Stimulated activated CD8-positive, alpha-beta memory T cell treated with anti-CD3 and anti-CD28 coated beads, Interleukin-15, amount 100 ng/mL, for 24 hours (primary cell): Measurements from ENCODE around the gene URI1.
"Not testable (repeated sequence)": the region's sequence is repeated elsewhere in the genome, so short reads cannot be mapped to it uniquely, and the experiment has no call there.

ENCODE experiments used
- DNase-seq: peaks from one replicate; pipeline ENCODE4 v3.0.0-alpha.2; 2020; ENCODE audit warnings: low read depth

The URI1 gene, protein sequence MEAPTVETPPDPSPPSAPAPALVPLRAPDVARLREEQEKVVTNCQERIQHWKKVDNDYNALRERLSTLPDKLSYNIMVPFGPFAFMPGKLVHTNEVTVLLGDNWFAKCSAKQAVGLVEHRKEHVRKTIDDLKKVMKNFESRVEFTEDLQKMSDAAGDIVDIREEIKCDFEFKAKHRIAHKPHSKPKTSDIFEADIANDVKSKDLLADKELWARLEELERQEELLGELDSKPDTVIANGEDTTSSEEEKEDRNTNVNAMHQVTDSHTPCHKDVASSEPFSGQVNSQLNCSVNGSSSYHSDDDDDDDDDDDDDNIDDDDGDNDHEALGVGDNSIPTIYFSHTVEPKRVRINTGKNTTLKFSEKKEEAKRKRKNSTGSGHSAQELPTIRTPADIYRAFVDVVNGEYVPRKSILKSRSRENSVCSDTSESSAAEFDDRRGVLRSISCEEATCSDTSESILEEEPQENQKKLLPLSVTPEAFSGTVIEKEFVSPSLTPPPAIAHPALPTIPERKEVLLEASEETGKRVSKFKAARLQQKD

DNA sequence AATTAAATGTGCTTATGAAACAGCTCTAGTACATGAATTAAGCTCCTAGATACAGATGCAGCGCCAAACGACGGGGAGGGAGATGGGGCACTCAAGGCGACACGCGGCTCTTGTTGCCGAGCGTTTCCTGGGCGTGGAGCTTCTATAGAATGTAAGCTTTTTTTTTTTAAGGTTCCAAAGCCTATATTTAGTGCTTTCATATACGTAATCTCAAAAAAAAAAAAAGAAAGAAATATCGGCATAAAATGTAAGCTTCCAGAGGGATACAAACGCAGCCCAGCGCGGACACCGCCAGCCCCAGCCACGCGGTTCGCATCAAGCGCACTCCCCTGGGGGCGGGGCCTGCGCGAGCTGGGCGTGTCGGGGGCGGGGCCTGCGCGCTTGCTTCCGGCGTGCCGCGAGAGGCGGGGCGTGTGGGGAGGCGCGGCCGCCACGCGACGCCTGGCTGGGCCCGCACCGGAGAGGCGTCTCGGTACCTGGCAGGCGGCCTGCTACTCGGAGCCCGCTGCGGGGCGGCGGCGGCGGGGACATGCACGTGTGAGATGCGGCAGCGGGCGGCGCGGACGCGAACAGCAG lies at the start of gene URI1:
Gene URI1, plus strand, starts transcription at position 412 of the 576 bp plus-strand sequence. CDS start 309 bp downstream, outside the sequence.
- peak; percentile 99 for DNase-seq

DNA sequence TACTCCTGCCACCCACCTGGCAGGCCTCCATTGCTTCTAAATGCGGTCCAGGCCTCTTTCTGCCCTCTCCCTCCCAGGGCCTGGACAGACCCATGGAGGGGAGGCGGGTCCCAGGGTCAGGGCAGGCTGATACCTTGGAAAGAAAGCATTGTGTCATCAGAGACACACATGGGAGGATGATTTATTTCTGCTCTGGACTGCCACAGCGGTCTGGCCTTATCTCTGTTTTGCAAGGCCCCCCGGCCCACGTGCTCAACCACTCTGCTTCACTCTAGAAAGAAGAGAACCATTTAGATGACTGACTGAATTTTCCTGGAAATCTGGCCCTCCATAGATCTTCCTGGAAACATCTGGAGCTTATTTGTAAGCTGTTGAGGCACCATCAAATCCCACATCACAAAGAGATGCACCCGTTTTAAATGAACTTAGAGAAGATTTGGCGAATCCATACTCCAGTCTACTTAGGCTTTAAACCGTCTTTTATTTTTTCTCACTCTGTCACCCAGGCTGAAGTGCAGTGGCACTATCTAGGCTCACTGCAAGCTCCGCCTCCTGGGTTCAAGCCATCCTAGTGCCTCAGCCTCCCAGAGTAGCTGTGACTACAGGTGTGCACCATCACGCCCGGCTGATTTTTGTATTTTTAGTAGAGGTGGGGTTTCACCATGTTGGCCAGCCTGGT lies 48.3 kb upstream of the URI1 start:
- no peak for DNase-seq

DNA sequence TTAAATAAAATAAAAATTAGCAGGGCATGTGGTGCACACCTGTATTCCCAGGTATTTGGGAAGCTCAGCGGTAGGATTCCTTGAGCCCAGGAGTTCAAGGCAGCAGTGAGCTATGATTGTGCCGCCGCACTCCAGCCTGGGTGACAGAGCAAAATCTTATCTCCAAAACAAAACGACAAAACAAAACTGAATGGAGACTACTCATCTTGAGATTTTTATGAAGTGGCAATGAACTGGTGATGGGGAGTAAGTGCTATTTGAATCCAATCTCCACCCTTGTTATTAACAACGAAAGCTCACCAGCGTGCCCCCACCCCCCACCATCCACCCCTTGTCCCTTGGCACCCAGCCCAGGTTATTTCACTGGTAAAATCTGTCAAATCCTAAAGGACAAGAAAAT lies 45.2 kb upstream of the URI1 start:
- DNase-seq, result no peak

DNA sequence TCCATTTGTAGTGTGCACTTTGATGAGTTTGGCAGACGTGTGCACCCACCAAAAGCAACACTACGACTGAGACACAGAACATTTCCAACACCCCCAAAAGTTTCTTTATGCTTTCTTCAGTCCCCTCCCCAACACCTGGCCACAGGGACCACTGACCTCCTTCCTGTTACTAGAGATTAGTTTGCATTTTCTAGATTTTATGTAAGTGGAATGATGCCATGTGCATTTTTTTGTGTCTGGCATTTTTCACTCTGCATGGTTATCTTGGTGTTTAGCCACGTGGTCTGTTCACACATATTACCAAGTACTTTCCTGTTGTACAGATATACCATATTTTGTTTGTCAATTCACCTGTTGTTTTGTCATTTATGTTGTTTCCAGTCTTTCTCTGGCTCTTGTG lies 44.6 kb upstream of the URI1 start:
- no peak for DNase-seq

DNA sequence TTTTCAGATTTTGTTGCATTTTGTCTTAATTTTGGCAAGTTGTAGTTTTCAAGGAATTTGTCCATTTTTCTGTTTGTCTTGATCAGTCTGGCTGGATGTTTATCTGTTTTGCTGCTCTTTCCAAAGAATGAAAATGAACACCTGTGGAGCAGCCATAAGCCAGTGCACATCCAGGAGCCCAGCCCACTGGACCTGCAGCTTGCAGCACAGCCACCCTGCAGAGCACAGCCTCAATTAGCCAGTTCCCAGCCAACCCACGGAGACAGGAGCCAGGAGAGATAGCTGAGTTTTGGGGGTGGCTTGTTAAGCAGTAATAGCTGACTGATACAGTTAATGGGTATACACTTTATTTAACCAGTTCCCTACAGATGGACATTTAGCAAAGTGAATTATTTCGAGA lies 38.0 kb upstream of the URI1 start:
- no peak for DNase-seq

DNA sequence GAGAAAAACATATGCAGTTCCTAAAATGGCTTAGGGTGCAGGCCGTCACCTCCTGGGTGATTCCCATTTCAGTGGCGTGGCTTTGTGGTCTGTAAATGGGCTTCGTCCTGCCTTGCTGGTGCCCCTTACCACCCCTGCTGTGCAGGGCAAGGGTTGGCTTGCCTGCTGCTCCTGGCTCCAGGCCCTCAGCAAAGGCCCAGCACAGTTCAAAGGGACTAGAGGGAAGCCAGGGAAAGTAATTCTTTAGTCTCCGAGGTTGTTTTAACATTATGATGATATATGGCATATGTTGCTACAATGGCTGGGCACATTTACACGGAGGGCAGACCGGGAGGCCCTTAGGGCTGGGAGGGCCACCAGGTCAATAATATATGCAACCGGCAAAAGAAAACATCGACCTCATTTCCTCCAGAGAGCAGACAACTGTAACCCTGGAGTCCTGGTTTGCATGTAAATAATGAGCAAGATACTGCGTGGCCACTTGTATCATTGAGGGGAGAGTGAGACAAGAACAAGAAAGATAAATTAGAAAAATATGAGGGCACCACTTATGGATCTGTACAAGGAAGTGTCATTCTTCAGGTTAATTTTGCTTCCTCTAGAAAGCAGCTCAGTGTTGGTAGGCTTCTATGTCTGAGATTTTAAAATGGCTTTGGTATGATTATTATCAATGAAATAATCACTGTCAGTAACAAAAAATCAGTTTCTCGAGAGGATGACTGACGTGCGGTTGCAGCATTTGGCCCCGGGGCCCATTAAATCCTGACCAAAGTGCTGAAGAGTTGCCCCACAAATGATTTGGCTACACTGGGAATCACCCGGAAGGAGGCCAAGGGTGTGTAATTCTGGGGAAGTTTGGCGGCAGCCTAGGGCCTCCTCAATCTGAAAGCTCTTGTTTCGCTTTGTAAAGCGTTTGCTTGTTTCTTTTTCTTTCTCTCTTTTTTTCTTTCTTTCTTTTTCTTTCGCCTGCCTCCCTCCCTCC lies 32.8 kb upstream of the URI1 start:
- DNase-seq, result no peak

DNA sequence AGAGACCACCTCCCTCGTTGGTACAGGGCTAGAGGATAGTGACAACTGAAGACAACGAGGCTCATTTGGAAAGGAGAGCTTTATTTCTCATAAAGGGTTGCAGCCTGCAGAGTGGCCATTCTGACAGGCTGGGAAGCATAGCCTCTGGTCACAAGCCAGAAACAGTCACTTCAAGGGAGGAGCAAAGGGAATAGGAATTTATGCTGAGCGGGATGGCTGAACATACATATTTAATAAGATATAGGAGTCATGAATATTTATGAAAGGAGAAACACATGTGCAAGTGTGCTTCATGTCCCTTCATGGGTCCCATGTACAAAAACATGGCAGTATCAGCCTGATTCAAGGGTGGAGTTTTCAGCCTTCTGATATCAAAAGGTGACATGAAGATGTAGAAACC lies 27.1 kb upstream of the URI1 start:
- DNase-seq, result no peak

DNA sequence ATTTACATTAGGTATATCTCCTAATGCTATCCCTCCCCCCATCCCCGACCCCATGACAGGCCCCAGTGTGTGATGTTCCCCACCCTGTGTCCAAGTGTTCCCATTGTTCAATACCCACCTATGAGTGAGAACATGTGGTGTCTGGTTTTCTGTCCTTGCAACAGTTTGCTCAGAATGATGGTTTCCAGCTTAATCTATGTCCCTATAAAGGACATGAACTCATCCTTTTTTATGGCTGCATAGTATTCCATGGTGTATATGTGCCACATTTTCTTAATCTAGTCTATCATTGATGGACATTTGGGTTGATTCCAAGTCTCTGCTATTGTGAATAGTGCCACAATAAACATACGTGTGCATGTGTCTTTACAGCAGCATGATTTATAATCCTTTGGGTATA lies 26.2 kb upstream of the URI1 start:
- DNase-seq, result not testable (repeated sequence)

DNA sequence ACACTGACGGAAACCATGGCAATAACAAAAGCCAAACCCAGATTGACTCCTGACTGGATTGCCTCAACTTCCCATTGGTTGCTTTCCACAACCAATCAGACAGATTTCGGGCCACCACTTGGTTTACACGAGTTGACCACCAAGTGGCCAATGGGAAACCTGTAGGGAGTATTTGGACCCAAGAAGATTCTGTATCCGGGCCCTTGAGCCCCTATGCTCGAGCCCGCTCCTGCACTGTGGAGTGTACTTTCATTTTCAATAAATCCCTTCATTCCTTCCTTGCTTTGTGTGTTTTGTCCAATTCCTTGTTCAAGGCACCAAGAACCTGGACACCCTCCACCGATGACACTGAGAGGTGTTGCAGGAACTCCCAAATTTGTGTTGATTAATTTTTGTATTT lies 24.1 kb upstream of the URI1 start:
- DNase-seq, result no peak

DNA sequence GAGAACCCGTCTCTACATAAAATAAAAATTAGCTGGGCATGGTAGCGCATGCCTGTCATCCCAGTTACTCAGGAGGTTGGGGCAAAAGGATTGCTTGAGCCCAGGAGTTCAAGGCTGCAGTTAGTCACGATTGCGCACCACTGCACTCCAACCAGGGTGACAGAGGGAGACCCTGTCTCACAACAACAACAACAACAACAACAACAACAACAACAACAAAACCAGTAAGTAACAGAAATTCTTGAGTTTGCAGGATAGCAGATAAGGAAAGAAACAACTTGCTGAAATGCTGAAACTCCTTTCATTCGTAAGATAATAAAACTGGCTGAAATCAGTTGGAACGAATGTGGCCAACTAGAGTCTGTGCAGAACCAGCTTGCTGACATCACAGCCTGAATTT lies 23.1 kb upstream of the URI1 start:
- DNase-seq, result no peak

DNA sequence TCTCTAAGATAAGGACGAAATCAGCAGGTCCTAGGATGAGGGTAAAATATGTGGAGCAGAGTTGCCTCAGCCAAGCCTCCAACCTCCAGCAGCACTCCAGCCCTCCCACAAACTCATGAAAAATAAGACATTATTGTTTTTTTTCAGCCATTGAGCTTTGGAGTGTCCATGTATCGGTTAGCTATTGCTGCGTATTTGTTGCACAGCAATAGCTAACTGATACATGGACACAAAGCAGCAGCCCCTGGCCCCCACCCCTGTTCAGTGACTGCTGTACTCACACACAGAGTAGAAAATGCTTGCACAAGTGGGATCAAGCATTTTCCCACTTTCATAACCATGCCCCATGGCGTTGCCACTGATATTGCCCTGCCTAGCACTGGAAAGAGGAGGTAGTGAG lies 19.1 kb upstream of the URI1 start:
- no peak for DNase-seq

DNA sequence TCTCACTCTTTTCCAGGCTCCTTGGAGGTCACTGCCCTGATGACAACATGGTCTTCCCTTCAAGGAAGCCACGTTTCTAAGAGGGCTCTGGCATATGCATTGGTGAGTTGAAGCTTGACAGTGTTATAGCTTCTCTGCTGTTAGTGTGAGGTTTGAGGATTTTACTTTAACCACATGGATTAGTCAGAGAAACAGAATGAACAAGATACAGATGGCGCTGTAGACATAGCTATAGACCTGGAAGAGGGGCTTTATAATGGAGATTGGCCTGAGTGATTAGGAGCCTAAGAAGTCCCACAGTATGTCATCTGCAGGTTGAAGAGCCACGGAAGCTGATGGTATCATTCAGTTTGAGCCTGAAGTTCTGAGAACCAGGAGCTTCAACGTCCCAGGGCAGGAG lies 18.4 kb upstream of the URI1 start:
- DNase-seq, result no peak

DNA sequence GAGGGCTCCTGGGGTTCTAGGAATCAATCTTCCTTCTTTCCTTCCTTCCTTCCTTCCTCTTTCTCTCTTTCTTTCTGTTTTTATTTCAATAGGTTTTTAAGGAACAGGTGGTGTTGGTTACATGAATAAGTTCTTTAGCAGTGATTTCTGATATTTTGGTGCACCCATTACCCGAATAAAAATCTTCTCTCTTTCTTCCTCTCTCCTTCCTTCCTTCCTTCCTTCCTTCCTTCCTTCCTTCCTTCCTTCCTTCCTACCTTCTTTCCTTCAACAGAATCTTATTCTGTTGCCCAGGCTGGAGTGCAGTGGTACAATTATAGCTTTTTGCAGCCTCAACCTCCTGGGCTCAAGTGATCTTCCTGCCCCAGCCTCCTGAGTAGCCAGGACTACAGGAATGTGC lies 16.0 kb upstream of the URI1 start:
- DNase-seq, result no peak

DNA sequence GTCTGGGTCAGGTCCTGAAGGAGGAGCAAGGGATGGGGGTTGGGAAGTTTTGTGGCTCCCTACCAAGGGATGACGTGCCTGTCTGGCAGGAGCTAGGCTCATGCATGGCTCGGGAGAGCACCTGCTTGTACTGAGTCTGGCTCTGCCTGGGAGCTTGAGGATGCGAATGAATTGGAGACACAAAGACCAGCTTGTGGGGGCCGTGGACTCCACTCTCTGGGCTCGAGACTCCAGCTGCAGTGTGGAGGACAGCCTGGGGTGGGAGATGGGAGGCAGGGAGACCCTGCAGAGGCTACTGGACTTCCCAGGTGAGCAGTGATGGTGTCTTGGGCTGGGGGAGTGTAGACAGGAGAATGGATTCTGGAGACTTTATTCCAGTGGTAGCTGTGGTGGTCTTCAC lies 15.2 kb upstream of the URI1 start:
- DNase-seq, result no peak

DNA sequence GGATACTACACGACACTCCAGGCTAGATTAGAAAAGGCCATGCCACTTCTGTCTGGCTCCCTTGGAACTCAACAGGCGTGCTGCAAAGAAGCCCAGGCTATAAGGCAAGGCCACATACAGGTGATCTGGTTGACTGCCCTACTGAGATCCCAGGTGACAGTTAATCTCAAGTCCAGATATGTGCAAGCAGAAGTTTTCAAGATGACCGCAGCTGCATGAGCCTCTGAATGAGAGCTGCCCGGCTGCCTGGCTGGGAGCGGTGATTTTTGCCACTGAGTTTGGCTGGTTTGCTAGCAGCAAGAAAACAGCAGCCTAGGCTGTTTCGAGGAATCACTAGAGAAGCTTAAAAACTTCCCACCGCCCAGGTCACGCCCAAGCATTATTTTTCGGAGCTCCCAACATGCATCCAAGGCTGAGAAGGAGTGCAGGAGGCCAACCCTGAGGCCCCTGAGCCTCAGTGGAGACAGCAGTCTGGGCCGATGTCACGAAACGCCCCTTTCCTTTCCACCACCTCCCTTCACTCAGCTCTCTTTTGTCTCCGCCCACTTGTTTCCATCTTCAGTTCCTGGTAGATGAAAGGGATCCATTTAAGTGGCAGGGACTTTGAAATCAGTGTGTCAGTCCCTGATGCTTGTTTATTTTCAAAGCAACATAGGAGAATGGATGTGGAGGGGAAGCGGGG lies 14.0 kb upstream of the URI1 start:
- no peak for DNase-seq

DNA sequence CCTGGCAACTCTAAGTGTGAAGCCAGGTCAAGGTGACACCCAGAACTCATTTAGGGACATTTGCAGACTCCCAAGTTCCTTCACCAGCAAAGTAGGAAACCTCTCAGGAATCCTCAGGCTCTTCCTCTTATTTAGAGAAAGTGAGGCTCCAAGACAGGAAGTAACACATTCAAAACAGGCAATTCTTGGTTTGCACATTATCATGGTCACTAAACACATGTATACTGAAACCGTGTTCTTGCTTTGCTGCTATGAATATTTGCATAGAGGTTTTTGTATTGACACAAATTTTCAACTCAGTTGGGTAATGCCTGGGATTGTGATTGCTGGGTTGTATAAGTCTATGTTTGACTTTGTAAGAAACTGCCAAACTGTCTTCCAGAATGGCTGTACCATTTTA lies 13.2 kb upstream of the URI1 start:
- no peak for DNase-seq

DNA sequence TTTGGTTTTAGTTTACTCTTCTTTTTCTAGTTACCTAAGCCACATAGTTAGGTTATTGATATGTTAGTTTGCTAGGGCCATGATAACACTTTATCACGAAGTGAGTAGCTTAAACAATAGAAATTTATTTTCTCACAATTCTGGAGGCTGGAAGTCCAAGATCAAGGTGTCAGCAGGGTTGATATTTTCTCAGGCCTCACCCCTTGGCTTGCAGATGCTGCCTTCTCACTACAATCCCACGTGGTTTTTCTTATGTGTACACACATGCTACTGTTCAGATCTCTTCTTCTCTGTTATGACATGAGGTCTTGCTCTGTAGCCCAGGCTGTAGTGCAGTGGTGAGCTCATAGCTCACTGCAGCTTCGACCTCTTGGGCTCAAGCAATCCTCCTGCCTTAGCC lies 7.8 kb upstream of the URI1 start:
- DNase-seq, result no peak

DNA sequence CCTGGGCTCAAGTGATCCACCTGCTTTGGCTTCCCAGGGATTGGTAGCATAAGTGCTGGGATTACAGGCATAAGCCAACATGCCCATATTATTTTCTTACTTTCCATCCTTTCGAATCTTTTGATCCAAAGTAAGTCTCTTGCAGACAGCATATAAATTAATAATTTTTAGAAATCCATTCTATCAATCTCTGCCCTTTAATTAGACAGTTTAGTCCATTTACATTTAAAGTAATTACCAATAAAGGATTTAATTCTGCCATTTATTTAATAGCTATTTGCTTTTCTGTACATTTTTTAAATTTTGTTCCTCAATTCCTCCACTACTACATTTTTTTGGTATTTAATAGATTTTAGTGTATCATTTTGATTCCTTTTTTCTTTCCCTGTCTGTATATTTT lies 7.3 kb upstream of the URI1 start:
- no peak for DNase-seq

DNA sequence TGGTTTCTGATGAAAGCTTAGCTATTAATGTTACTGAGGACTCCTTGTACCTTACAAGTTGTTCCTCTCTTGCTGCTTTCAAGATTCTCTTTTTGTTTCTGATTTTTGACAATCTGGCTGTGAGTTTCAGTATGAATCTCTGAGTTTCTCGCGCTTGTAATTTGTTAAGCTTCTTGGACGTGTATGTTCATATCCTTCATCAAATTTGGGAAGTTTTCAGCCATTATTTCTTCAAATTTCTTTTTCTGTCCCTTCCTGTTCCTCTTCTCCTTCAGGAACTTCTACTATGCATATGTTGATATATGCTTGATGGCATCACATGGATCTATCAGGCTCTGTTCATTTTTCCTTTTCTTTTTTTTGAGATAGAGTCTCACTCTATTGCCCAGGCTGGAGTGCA lies 5.6 kb upstream of the URI1 start:
- no peak for DNase-seq

DNA sequence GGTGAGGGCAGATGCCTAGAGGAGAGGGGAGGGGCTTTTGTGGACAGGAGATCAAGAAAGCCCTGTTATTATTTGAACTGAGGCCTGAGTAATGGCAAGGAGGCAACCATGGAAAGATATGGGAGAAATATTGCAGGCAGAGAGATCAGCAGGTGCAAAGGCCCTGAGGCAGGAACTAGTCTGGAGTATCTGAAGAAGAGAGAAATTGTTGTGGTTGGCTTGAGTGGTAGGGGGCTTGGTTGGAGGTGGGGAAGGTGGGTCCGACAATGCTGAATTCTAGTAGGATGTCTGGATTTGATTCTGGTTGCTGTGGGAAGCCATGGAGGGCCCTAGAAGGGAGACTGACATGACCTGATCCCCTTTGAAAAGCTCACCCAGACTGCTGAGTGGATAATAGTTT lies 2.4 kb upstream of the URI1 start:
- no peak for DNase-seq

DNA sequence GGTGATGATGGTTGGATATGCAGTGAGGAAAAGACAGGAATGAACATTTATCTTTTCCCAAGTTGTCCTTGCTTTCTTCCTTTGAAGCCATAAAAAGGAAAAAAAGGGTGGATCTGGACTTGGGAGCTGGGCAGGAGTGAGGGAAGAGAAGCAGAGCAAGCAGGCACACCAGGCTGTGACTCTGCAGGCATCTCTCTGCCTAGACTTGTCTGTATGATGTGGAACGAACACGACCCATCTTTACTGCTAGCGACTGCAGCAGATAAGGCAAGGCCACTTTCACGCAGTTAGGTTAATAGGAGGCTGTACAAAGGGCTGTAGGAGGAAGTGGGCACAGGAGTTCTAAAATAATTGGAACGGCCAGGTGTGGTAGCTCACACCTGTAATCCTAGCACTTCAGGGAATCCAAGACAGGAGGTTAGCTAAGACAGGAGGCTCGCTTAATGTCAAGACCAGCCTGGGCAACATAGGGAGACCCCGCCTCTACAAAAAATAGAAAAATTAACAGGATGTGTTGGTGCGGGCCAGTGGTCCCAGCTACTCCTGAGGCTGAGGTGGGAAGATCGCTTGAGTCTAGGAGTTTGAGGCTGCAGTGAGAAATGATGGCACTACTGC lies 961 bp upstream of the URI1 start:
- DNase-seq, result no peak
